Muscle layer of duodenum (tissue), 2 donors: ENCODE measurements around the gene TAB3.

Experiments used
- H3K27ac ChIP-seq: one replicate; pipeline ENCODE4 v1.7.0; 2013; ENCODE audit warnings: mild to moderate bottlenecking, low read length
- H3K27me3 ChIP-seq: one replicate; pipeline ENCODE4 v1.7.0; 2013; ENCODE audit warnings: low read depth, mild to moderate bottlenecking, control low read depth, low read length
- H3K36me3 ChIP-seq, 2 donors: one replicate each; pipeline ENCODE4 v1.7.0; 2013; ENCODE audit warnings: low read length in 2 of 2, control low read depth in 1 of 2, mild to moderate bottlenecking in 1 of 2; ENCODE audit not compliant: insufficient read depth in 2 of 2, control insufficient read depth in 1 of 2
- H3K4me1 ChIP-seq, 2 donors: one replicate each; pipeline ENCODE4 v1.7.0; 2013; ENCODE audit warnings: low read length in 2 of 2, mild to moderate bottlenecking in 2 of 2, control low read depth in 1 of 2, moderate library complexity in 1 of 2; ENCODE audit not compliant: insufficient read depth in 2 of 2, control insufficient read depth in 1 of 2
- H3K4me3 ChIP-seq, 2 donors: one replicate each; pipeline ENCODE4 v1.7.0; 2013; ENCODE audit warnings: low read length in 2 of 2, low read depth in 1 of 2, mild to moderate bottlenecking in 1 of 2
- H3K9me3 ChIP-seq, 2 donors: one replicate each; pipeline ENCODE4 v1.7.0; 2013; ENCODE audit warnings: low read length in 2 of 2, control low read depth in 1 of 2, mild to moderate bottlenecking in 1 of 2; ENCODE audit not compliant: control insufficient read depth in 1 of 2
- donor health status: healthy.

Gene TAB3

DNA sequence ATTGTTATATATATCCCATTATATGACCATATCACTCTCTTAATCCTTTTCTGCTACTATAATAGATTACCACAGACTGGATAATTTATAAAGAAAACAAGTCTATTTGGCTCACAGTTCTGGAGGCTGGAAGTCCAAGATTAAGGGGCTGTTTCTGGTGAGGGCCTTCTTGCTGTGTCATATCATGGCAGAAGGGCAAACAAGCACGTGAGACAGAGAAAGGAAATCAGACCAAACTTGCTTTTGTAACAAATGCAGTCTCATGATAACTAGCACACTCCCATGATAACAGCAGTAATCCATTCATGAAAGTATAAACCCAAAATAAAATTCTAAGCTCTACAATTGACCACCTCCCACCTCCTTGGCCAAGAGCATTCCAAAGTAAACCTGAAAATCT lies 16.3 kb upstream of the TAB3 start:
- no peak overlapping the region for H3K4me3 ChIP-seq
- no peaks in the 10 kb centered on the region for H3K36me3 ChIP-seq
- H3K4me1 ChIP-seq, result no peaks in the 10 kb centered on the region
- H3K27me3 ChIP-seq, result no peaks in the 10 kb centered on the region
- no peaks in the 10 kb centered on the region for H3K9me3 ChIP-seq
- H3K27ac ChIP-seq, result no peak overlapping the region

DNA sequence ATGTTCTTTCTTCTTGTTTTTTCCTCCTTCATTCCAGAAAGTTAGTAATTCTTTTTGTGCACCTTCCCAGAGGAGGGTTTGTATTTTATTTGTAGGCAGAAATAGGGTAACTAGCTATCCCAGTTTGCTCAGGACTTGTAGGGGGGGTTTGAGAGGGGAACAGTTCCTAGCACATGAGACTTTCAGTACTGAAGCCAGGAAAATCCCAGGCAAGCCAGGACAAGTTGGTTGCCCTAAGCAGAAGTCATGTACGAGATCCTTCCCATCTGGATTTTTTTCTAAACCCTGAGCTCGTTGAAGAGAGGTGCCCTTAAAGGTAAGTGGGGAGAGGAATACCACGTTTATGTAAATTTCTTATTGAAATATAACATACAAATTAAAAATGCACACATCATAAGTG lies 15.6 kb upstream of the TAB3 start:
- H3K27ac ChIP-seq, result no peak overlapping the region
- H3K9me3 ChIP-seq, result no peaks in the 10 kb centered on the region
- H3K4me1 ChIP-seq, result no peaks in the 10 kb centered on the region
- H3K27me3 ChIP-seq, result no peaks in the 10 kb centered on the region
- no peaks in the 10 kb centered on the region for H3K36me3 ChIP-seq
- H3K4me3 ChIP-seq, result no peak overlapping the region

DNA sequence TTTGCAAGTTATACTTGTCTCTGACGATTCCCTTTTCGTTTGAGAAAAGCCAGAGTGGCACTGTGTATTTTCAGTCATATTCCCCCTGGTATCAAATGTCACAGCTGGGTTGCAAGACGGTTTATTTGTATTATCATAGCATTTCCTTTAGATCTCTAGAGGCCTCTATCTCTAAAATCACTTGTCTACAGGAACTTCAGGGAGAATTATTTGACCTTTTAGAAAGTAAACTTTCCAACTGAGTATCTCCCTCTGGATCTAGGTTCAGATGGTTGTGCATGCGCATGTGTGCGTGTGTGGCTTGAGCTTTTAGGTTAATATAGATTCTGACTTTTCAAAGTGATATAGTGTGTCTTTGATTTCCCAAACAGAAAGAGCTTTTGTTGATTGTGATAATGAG lies 15.1 kb upstream of the TAB3 start:
- Histone ChIP-seq H3K4me3 (no peak overlapping the region), H3K27me3 (no peaks in the 10 kb centered on the region), H3K27ac (no peak overlapping the region), H3K9me3 (no peaks in the 10 kb centered on the region), H3K36me3 (no peaks in the 10 kb centered on the region), H3K4me1 (no peaks in the 10 kb centered on the region)

DNA sequence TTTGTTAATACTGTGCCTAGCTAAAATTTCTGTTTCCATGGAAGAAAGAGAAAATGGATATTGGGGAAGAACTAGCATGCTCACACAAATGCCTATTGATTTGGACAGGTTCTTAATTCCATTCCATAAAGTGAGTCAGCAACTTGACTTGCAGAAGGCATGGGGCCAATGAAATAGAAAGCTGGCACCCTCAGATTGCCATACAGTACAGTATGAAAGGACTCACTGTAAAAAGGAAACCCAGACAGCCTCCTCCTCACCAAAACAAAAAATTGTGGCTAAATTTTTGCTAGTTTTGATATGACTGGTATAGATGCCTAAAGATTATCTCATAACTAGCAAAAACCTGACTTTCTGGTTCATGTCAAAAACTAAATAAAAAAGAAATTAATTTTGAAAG lies 11.2 kb upstream of the TAB3 start:
- H3K4me3 ChIP-seq, result no peak overlapping the region
- no peaks in the 10 kb centered on the region for H3K4me1 ChIP-seq
- no peaks in the 10 kb centered on the region for H3K27me3 ChIP-seq
- no peak overlapping the region for H3K27ac ChIP-seq
- H3K9me3 ChIP-seq, result no peaks in the 10 kb centered on the region
- H3K36me3 ChIP-seq, result no peaks in the 10 kb centered on the region

DNA sequence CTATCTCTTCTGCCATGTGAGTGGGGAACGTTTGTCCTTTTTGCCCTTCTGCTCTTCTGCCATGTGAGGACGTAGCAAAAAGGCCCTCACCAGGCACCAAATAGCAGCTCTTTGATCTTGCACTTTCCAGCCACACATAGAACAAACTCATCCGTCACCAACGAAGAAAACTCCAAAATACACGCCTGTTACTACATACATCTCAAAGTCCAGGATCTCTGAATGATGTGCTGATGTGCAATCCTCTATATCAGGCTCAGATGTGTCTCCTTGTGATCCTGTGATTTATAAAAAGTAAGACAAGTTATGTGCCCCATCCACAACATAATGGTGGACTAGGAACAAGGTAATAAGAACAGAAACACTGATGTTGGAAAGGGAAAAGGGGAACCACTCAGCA lies 9.8 kb upstream of the TAB3 start:
- H3K4me1 ChIP-seq, result no peaks in the 10 kb centered on the region
- H3K36me3 ChIP-seq, result no peaks in the 10 kb centered on the region
- H3K27me3 ChIP-seq, result no peaks in the 10 kb centered on the region
- H3K4me3 ChIP-seq, result no peak overlapping the region
- H3K27ac ChIP-seq, result no peak overlapping the region
- H3K9me3 ChIP-seq, result no peaks in the 10 kb centered on the region

DNA sequence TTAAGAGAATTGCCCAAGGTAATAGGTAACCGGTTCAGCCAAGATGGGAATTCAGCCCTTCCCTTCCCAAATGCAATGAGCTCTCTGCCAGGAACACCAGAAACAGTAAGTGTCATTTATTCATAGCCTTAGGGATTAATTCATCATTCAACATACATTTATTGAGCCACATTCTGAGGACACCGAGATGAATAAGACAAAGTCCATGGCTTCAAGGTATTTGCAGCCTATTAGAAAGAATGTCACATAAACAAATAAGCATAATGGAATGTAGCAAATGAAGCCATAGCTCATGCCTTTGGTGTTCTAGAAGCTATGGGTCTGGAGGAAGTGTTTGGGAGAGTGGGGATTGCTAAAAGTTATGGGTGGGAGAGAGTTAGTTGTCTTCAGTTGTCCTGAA lies 6.3 kb upstream of the TAB3 start:
- no peaks in the 10 kb centered on the region for H3K9me3 ChIP-seq
- no peaks in the 10 kb centered on the region for H3K36me3 ChIP-seq
- H3K27me3 ChIP-seq, result no peaks in the 10 kb centered on the region
- no peak overlapping the region for H3K4me3 ChIP-seq
- no peaks in the 10 kb centered on the region for H3K4me1 ChIP-seq
- no peak overlapping the region for H3K27ac ChIP-seq

- H3K27ac ChIP-seq, result no peak overlapping the region
- no peaks in the 10 kb centered on the region for H3K9me3 ChIP-seq
- H3K36me3 ChIP-seq, result no peaks in the 10 kb centered on the region
- H3K4me1 ChIP-seq, result peaks cover 0 to under 1% of the 10 kb centered on the region in 2 donors
- H3K4me3 ChIP-seq, result no peak overlapping the region
- no peaks in the 10 kb centered on the region for H3K27me3 ChIP-seq
Measured at GRCh38 chrX:30893206-30893605, 4.2 kb upstream of the TAB3 start.

DNA sequence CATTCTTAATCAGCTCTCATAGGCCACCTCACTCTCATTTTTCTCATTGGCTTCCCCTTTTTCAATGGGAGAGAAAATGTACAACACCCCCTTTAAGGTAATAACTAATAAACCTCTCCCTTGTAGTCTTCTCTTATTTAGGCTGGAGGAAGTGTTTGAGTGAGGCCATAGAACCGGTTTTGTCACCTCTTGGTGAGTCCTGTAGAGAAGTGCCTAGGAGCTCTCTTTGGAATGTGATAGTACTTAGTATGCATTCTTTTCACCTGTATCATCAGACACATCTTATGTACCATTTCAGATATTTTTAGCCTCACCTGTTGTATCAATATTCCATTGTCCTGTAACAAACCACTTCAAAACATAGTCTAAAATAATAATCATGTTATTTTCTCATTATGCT lies 3.5 kb upstream of the TAB3 start:
- no peaks in the 10 kb centered on the region for H3K9me3 ChIP-seq
- no peaks in the 10 kb centered on the region for H3K27me3 ChIP-seq
- H3K27ac ChIP-seq, result no peak overlapping the region
- no peaks in the 10 kb centered on the region for H3K36me3 ChIP-seq
- peaks cover 0 to 7% of the 10 kb centered on the region in 2 donors for H3K4me1 ChIP-seq
- no peak overlapping the region for H3K4me3 ChIP-seq

GRCh38 chrX:30888526-30889146 lies 418 bp downstream of the TAB3 start:
- Histone ChIP-seq H3K4me3 (peak overlapping the region; percentile 69 to 74), H3K27ac (peak overlapping the region; percentile 31), H3K36me3 (no peaks in the 10 kb centered on the region), H3K4me1 (peaks cover 0 to 10% of the 10 kb centered on the region in 2 donors), H3K27me3 (no peaks in the 10 kb centered on the region), H3K9me3 (no peaks in the 10 kb centered on the region)

- H3K27me3 ChIP-seq, result no peaks in the 10 kb centered on the region
- peak overlapping the region; percentile 69 to 74 for H3K4me3 ChIP-seq
- no peak overlapping the region for H3K27ac ChIP-seq
Measured at GRCh38 chrX:30887721-30888120, 1.3 kb downstream of the TAB3 start.

GRCh38 chrX:30887288-30887687 lies 1.8 kb downstream of the TAB3 start:
- H3K4me3 ChIP-seq, result no peak overlapping the region
- no peaks in the 10 kb centered on the region for H3K27me3 ChIP-seq
- no peaks in the 10 kb centered on the region for H3K9me3 ChIP-seq
- peaks cover 0 to 10% of the 10 kb centered on the region in 2 donors for H3K4me1 ChIP-seq
- H3K36me3 ChIP-seq, result no peaks in the 10 kb centered on the region
- H3K27ac ChIP-seq, result no peak overlapping the region

More at GRCh38 chrX:30887721-30888120, 1.3 kb downstream of the TAB3 start:
- Histone ChIP-seq H3K4me1 (peaks cover 0 to 10% of the 10 kb centered on the region in 2 donors), H3K9me3 (no peaks in the 10 kb centered on the region), H3K36me3 (no peaks in the 10 kb centered on the region)

GRCh38 chrX:30885136-30885535 lies 3.9 kb downstream of the TAB3 start:
- H3K36me3 ChIP-seq, result no peaks in the 10 kb centered on the region
- no peaks in the 10 kb centered on the region for H3K27me3 ChIP-seq
- no peak overlapping the region for H3K27ac ChIP-seq
- H3K4me3 ChIP-seq, result no peak overlapping the region
- peaks cover 0 to 10% of the 10 kb centered on the region in 2 donors for H3K4me1 ChIP-seq
- no peaks in the 10 kb centered on the region for H3K9me3 ChIP-seq
